Endothelial cell of umbilical vein (primary cell): Measurements from ENCODE around the gene SMOC1. TPM values are rescaled to one million over a fixed set of nuclear protein-coding genes. Genes with fewer than 3 reads are reported as not detected.

Experiments
- BruUV-seq: library from RNA; stranded (reverse); fragments of 400-500 nt; replicated peaks from 2 replicates; lab custom pipeline; 2021; lab: Mats Ljungman, UMichigan
- CTCF ChIA-PET: fragments of 300-600, 350-600 bp; sonication (Branson Sonifier 250); formaldehyde crosslinking; loops from one replicate; lab custom pipeline; 2021; ENCODE audit warnings: antibody characterized with exemption, inconsistent platforms; lab: Charles Lee
- POLR2A ChIA-PET: fragments of 300-600, 350-600 bp; sonication (Branson Sonifier 250); formaldehyde crosslinking; loops from one replicate; lab custom pipeline; 2021; ENCODE audit warnings: antibody characterized with exemption, inconsistent platforms; lab: Charles Lee
- DNase-seq: peaks from one replicate; pipeline ENCODE4 v3.0.0-alpha.2; 2011; ENCODE audit warnings: low read depth, low spot score
- FAIRE-seq: peaks from 2 replicates; lab custom pipeline; 2011; peaks lifted over from hg19 to GRCh38; lab: Jason Lieb, UNC
- H2AFZ ChIP-seq: 2 replicates; pipeline ENCODE4 v1.6.0; 2012; ENCODE audit warnings: low read depth, low read length, control low read depth, inconsistent platforms
- H3K27ac ChIP-seq: 2 replicates; pipeline ENCODE4 v1.5.1; 2011; ENCODE audit warnings: low read depth, mild to moderate bottlenecking, control low read depth, low read length, moderate library complexity; ENCODE audit not compliant: insufficient read depth
- H3K27me3 ChIP-seq, 2 experiments: 2 replicates each; pipeline versions ENCODE4 v1.6.0 to v1.6.1; 2011; ENCODE audit warnings: low read length in 2 of 2, mixed read lengths in 1 of 2; ENCODE audit not compliant: control insufficient read depth in 2 of 2, insufficient read depth in 2 of 2
- H3K36me3 ChIP-seq, 2 experiments: 2 replicates in 1 of 2; 3 replicates in 1 of 2; pipeline ENCODE4 v1.5.1; 2011; ENCODE audit warnings: low read length in 2 of 2, mild to moderate bottlenecking in 1 of 2, moderate library complexity in 1 of 2; ENCODE audit not compliant: control insufficient read depth in 2 of 2, insufficient read depth in 2 of 2; ENCODE audit errors: extremely low read depth in 1 of 2
- H3K4me1 ChIP-seq: 3 replicates; pipeline ENCODE4 v1.5.1; 2011; ENCODE audit warnings: mild to moderate bottlenecking, low read length; ENCODE audit not compliant: control insufficient read depth, insufficient read depth; ENCODE audit errors: extremely low read depth
- H3K4me2 ChIP-seq: 2 replicates; pipeline ENCODE4 v1.6.1; 2011; ENCODE audit warnings: low read length, control low read depth, mixed read lengths; ENCODE audit not compliant: insufficient read depth
- H3K4me3 ChIP-seq, 3 experiments: fragments of 200-600 bp in 1 of 3; sonication (generic), shearing (Covaris generic) in 1 of 3; replicated peaks in 1 of 3; 2 replicates each; pipeline ENCODE4 v1.5.1; 2011 to 2016; ENCODE audit warnings: control low read depth in 3 of 3, low read length in 3 of 3, mild to moderate bottlenecking in 2 of 3, inconsistent platforms in 1 of 3, low read depth in 1 of 3, moderate library complexity in 1 of 3; ENCODE audit not compliant: insufficient read depth in 1 of 3
- H3K79me2 ChIP-seq: 2 replicates; pipeline ENCODE4 v1.6.0; 2012; ENCODE audit warnings: low read length, inconsistent platforms; ENCODE audit not compliant: control insufficient read depth, insufficient read depth
- H3K9ac ChIP-seq: replicated peaks from 2 replicates; pipeline ENCODE3; 2011; ENCODE audit warnings: low read length, control low read depth; ENCODE audit not compliant: insufficient read depth; ENCODE audit errors: extremely low read depth
- H3K9me1 ChIP-seq: replicated peaks from 3 replicates; pipeline ENCODE4 v1.6.0; 2011; ENCODE audit warnings: mild to moderate bottlenecking, low read length; ENCODE audit not compliant: control insufficient read depth, insufficient read depth; ENCODE audit errors: extremely low read depth
- H3K9me3 ChIP-seq: replicated peaks from 2 replicates; pipeline ENCODE4 v1.5.1; 2012; ENCODE audit warnings: low read length, inconsistent platforms; ENCODE audit not compliant: control insufficient read depth, insufficient read depth
- H4K20me1 ChIP-seq: replicated peaks from 2 replicates; pipeline ENCODE3; 2011; ENCODE audit warnings: mild to moderate bottlenecking, low read length; ENCODE audit not compliant: control insufficient read depth, insufficient read depth; ENCODE audit errors: extremely low read depth
- CTCF ChIP-seq, 2 donors: IDR thresholded peaks; 1 replicate in 1 of 2; 2 replicates in 1 of 2; pipeline ENCODE4 v1.5.1; 2011; ENCODE audit warnings: low read length in 2 of 2, mild to moderate bottlenecking in 2 of 2, moderate library complexity in 2 of 2, control low read depth in 1 of 2, inconsistent platforms in 1 of 2, low read depth in 1 of 2; ENCODE audit not compliant: insufficient read depth in 1 of 2; ENCODE audit errors: extremely low read depth in 1 of 2
- EZH2 ChIP-seq: IDR thresholded peaks from 2 replicates; pipeline ENCODE4 v1.6.1; 2012; ENCODE audit warnings: borderline replicate concordance, low read depth, mild to moderate bottlenecking, moderate library complexity, low read length, inconsistent platforms; ENCODE audit not compliant: severe bottlenecking
- FOS ChIP-seq: IDR thresholded peaks from 2 replicates; pipeline ENCODE4 v1.6.1; 2011; ENCODE audit warnings: mild to moderate bottlenecking, low read length, moderate library complexity, borderline replicate concordance; ENCODE audit not compliant: insufficient read depth
- GATA2 ChIP-seq: IDR thresholded peaks from 2 replicates; pipeline ENCODE4 v1.7.0; 2011; ENCODE audit warnings: low read depth, mild to moderate bottlenecking, moderate library complexity, mixed read lengths, low read length; ENCODE audit not compliant: insufficient read length, insufficient read depth
- JUN ChIP-seq: IDR thresholded peaks from 2 replicates; pipeline ENCODE4 v1.6.1; 2011; ENCODE audit warnings: borderline replicate concordance, low read depth; ENCODE audit not compliant: insufficient read length, insufficient read depth
- MAX ChIP-seq: IDR thresholded peaks from 2 replicates; pipeline ENCODE4 v1.6.1; 2011; ENCODE audit not compliant: insufficient read depth, insufficient read length
- MYC ChIP-seq: IDR thresholded peaks from one replicate; pipeline ENCODE4 v1.6.1; 2011; ENCODE audit warnings: mild to moderate bottlenecking, low read depth, low read length
- POLR2A ChIP-seq: IDR thresholded peaks from 2 replicates; pipeline ENCODE4 v1.6.1; 2012; ENCODE audit warnings: low read depth, mild to moderate bottlenecking, control low read depth, low read length
- POLR2AphosphoS5 ChIP-seq: IDR thresholded peaks from 2 replicates; pipeline ENCODE4 v1.6.1; 2012; ENCODE audit warnings: low read depth, mild to moderate bottlenecking, control low read depth, low read length, moderate library complexity; ENCODE audit not compliant: insufficient read depth
- dilution Hi-C: fragments of 300-500 bp; cut with MboI; formaldehyde crosslinking; loops from one replicate; pipeline ENCODE4 v1.15.0; 2019; ENCODE audit warnings: low sequenced_read_pairs; ENCODE audit not compliant: extremely low pct_ligation_motif_present
- intact Hi-C: fragments of 100-400 bp; cut with micrococcal nuclease; formaldehyde crosslinking; loops from one replicate; pipeline ENCODE4 v1.10.0; 2022
- polyA plus RNA-seq, 4 experiments: library from polyadenylated mRNA; depleted of rRNA in 3 of 4; stranded (reverse) in 3 of 4; unstranded in 1 of 4; fragments of >200 nt; gene quantifications; 2 replicates each; pipeline versions ENCODE4 v1.2.1 to v1.2.3, GENCODE V29; 2011 to 2012; ENCODE audit warnings: missing spikeins in 1 of 4
- total RNA-seq: library from RNA; stranded (reverse); gene quantifications from 2 replicates; pipeline ENCODE4 v1.2.3, GENCODE V29; 2021

The SMOC1 gene
- total and polyA plus RNA-seq, 2 donors (not counting 3 experiments of a cell fraction or from before 2014, with no cell fraction given), result 0.97 to 1.1 TPM

GRCh38 chr14:69844171-69844570, 35.0 kb upstream of the SMOC1 start:
- Histone ChIP-seq H2AFZ (no peak overlapping the region), H3K27ac (no peak overlapping the region), H3K9me3 (no peaks in the 10 kb centered on the region), H3K9ac (no peak overlapping the region), H3K4me3 (no peak overlapping the region), H3K79me2 (no peaks in the 10 kb centered on the region), H3K36me3 (no peaks in the 10 kb centered on the region), H3K27me3 (peaks cover 3% of the 10 kb centered on the region in 2 experiments), H3K4me2 (no peak overlapping the region), H4K20me1 (no peaks in the 10 kb centered on the region), H3K9me1 (no peaks in the 10 kb centered on the region), H3K4me1 (no peaks in the 10 kb centered on the region)
- FAIRE-seq (no peak), DNase-seq (no peak)
- ChIA-PET POLR2A (no interaction called here), CTCF (interaction anchor here (0.6 kb wide), 1 partner anchor 67 kb away, joined by 3 read pairs; no protein-coding TSS in a partner anchor)
- intact Hi-C loops, result no loop called here
- dilution Hi-C loops, result no loop called here
- no TSS peak for BruUV-seq
- TF ChIP-seq MAX (no peak), FOS (no peak), JUN (no peak), POLR2AphosphoS5 (no peak), GATA2 (no peak), EZH2 (no peak), MYC (no peak), POLR2A (no peak), CTCF (IDR thresholded peaks at IDR 0.05; ENCODE audit: extremely low read depth in 1 of 2, insufficient read depth in 1 of 2, low read depth in 1 of 2, low read length in 2 of 2) (no peak)
